Measurements from ENCODE around the gene KAT6B.
A peak's percentile ranks its signal among the peaks of the same experiment; 100 is the strongest.

The KAT6B gene

GRCh38 chr10:74828946-74829345 lies 2.5 kb downstream of the KAT6B start:
- H3K4me3 ChIP-seq: no peak overlapping the region
- 0 out of 2 replicates have a peak, but pooled peaks cover 3% of the 10 kb centered on the region for H3K36me3 ChIP-seq (replicated peaks)
- no peak for DNase-seq (ENCODE audit: low spot score in 2 of 2)
- H3K27me3 ChIP-seq (ENCODE audit: low read depth): no peaks in the 10 kb centered on the region
- peaks cover 18% of the 10 kb centered on the region for H3K4me1 ChIP-seq
- in situ Hi-C loops (cut with MboI; ENCODE audit: low sequenced_read_pairs): no loop called here
- H3K9me3 ChIP-seq: no peaks in the 10 kb centered on the region

DNA sequence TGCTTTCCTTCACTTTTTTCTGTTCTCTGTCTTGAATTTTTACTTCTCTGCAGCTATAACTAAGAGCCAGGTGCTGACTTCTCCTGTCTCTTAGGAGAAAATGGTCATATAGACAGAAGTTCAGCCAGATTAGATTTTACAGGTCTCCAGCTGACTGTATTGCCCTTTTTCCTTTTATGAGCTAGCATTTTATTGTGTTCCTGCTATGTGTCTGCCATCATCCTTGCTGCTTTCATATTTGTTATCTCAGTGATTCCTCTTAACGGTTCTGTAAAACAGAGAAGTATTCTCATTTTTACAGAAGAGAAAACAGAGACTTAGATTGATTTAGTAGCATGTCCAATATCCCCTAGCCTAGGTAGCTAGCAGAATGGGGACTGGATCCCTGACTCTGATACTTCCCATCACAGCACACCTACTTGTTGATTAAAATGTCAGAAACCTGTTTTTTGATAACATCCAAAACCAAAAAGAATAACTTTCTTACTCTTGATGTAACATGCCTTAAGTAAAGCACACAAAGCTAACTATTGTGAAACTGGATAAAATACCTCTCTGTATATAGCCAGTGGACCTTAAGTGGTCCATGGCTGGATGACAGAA lies 5.2 kb downstream of the KAT6B start:
- Histone ChIP-seq H3K27me3 (ENCODE audit: low read depth) (no peaks in the 10 kb centered on the region), H3K9me3 (no peaks in the 10 kb centered on the region; the same call in 1 of the 2 replicates), H3K4me3 (no peak overlapping the region), H3K4me1 (peaks cover 9% of the 10 kb centered on the region), H3K36me3 (replicated peaks) (0 out of 2 replicates have a peak, but pooled peaks cover 3% of the 10 kb centered on the region)
- in situ Hi-C loops (cut with MboI; ENCODE audit: low sequenced_read_pairs): no loop called here
- DNase-seq (ENCODE audit: low spot score in 2 of 2): no peak

- Histone ChIP-seq H3K4me3 (no peak overlapping the region), H3K36me3 (replicated peaks) (no peaks in the 10 kb centered on the region), H3K4me1 (peaks cover 9% of the 10 kb centered on the region), H3K9me3 (no peaks in the 10 kb centered on the region; the same call in 1 of the 2 replicates), H3K27me3 (ENCODE audit: low read depth) (no peaks in the 10 kb centered on the region)
- in situ Hi-C loops (cut with MboI; ENCODE audit: low sequenced_read_pairs): no loop called here
- no peak for DNase-seq (ENCODE audit: low spot score in 2 of 2)
Measured at GRCh38 chr10:74835963-74836362, 9.6 kb downstream of the KAT6B start.

DNA sequence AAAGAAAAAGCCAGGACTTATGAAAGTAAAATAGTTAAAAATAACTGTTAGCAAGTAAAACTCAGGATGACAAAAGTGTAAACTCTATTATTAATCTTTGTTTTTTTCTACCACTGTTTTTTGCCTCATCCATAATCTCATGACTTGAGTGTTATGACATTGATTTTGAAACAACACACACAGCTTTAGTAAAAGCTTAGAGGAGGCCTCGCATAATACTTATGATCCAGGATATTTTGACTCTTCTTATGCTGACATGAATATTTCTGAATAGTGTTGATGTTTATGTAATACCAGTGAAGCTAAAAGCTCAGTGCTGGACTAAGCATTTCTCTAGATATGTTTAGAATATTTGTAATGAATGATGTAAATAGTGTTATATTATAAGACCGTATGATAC lies 10.5 kb downstream of the KAT6B start:
- DNase-seq (ENCODE audit: low spot score in 2 of 2): no peak
- in situ Hi-C loops (cut with MboI; ENCODE audit: low sequenced_read_pairs): no loop called here

DNA sequence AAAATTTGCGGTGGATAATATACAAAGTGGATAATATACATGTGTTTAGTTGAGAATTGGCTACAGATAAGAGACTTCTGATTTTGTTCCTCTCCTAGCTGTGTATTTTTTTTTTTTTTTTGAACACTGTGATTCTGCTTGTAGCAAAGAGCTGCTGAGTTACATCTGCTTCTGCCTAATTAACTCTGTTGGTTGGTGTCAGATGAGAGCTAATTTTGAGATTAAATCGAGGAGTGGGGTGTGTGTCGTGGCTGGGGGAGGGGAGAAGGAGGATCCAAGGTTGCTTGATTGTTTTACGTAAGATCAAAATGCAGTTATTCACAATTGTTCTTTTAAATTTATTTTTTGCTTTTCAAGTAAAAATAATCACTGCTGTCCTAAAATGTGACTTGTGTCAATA lies 11.3 kb downstream of the KAT6B start:
- no peaks in the 10 kb centered on the region; the same call in 1 of the 2 replicates for H3K9me3 ChIP-seq
- peaks cover 7% of the 10 kb centered on the region for H3K4me1 ChIP-seq
- DNase-seq (ENCODE audit: low spot score in 2 of 2): no peak
- H3K27me3 ChIP-seq (ENCODE audit: low read depth): no peaks in the 10 kb centered on the region
- in situ Hi-C loops (cut with MboI; ENCODE audit: low sequenced_read_pairs): no loop called here
- no peaks in the 10 kb centered on the region for H3K36me3 ChIP-seq (replicated peaks)
- H3K4me3 ChIP-seq: no peak overlapping the region

More for the DNA sequence above, 10.5 kb downstream of the KAT6B start:
- H3K27me3 ChIP-seq (ENCODE audit: low read depth): no peaks in the 10 kb centered on the region
- H3K4me3 ChIP-seq: no peak overlapping the region
- no peaks in the 10 kb centered on the region for H3K36me3 ChIP-seq (replicated peaks)
- H3K4me1 ChIP-seq: peaks cover 7% of the 10 kb centered on the region
- no peaks in the 10 kb centered on the region; the same call in 1 of the 2 replicates for H3K9me3 ChIP-seq

GRCh38 chr10:74839708-74840107 lies 13.3 kb downstream of the KAT6B start:
- no peaks in the 10 kb centered on the region; the same call in 1 of the 2 replicates for H3K9me3 ChIP-seq
- in situ Hi-C loops (cut with MboI; ENCODE audit: low sequenced_read_pairs): no loop called here
- no peaks in the 10 kb centered on the region for H3K27me3 ChIP-seq (ENCODE audit: low read depth)
- H3K36me3 ChIP-seq (replicated peaks): no peaks in the 10 kb centered on the region
- no peak for DNase-seq (ENCODE audit: low spot score in 2 of 2)
- H3K4me3 ChIP-seq: no peak overlapping the region
- H3K4me1 ChIP-seq: no peaks in the 10 kb centered on the region

GRCh38 chr10:74841265-74841973 lies 15.0 kb downstream of the KAT6B start:
- no peaks in the 10 kb centered on the region for H3K36me3 ChIP-seq (replicated peaks)
- no peaks in the 10 kb centered on the region for H3K4me1 ChIP-seq
- in situ Hi-C loops (cut with MboI; ENCODE audit: low sequenced_read_pairs): no loop called here
- no peak for DNase-seq (ENCODE audit: low spot score in 2 of 2)
- no peaks in the 10 kb centered on the region for H3K9me3 ChIP-seq
- H3K4me3 ChIP-seq: no peak overlapping the region
- H3K27me3 ChIP-seq (ENCODE audit: low read depth): no peaks in the 10 kb centered on the region

DNA sequence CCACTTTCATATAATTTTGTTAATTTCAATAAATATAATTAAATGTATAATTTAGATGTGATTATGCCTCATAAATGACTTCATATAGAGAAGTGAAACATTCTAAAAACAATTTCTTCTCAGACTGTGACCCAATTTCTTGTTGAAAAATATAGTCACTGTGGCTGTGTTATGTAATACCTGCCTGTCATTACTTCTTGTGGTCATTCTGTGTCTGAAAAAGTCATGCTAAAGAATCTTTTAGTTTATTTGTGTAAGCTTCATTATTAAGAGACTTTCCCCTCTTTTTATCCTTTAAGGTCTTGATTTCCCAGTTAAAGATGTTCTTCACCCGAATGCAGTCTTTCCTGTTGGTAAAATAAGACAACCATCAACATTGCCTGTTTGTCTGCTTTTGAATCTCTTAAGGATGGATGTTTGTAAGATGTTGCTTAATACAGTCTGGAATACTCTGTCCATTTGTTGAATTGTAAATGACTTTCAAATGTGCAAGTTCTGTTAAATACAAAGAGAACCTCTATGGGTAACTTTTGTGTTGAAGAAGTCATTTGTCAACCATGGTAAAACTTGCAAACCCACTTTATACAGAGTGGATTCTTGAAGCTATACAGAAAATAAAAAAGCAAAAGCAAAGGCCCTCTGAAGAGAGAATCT lies 16.0 kb downstream of the KAT6B start:
- Histone ChIP-seq H3K27me3 (ENCODE audit: low read depth) (no peaks in the 10 kb centered on the region), H3K36me3 (replicated peaks) (no peaks in the 10 kb centered on the region), H3K4me1 (no peaks in the 10 kb centered on the region), H3K9me3 (no peaks in the 10 kb centered on the region), H3K4me3 (no peak overlapping the region)
- no peak for DNase-seq (ENCODE audit: low spot score in 2 of 2)
- in situ Hi-C loops (cut with MboI; ENCODE audit: low sequenced_read_pairs): no loop called here

GRCh38 chr10:74846958-74847357 lies 20.6 kb downstream of the KAT6B start:
- Histone ChIP-seq H3K27me3 (ENCODE audit: low read depth) (no peaks in the 10 kb centered on the region), H3K4me1 (peaks cover 9% of the 10 kb centered on the region), H3K9me3 (no peaks in the 10 kb centered on the region), H3K36me3 (replicated peaks) (no peaks in the 10 kb centered on the region), H3K4me3 (no peak overlapping the region)
- in situ Hi-C loops (cut with MboI; ENCODE audit: low sequenced_read_pairs): no loop called here
- DNase-seq (ENCODE audit: low spot score in 2 of 2): no peak

- Histone ChIP-seq H3K27me3 (ENCODE audit: low read depth) (no peaks in the 10 kb centered on the region), H3K36me3 (replicated peaks) (no peaks in the 10 kb centered on the region), H3K4me1 (peaks cover 18% of the 10 kb centered on the region), H3K4me3 (no peak overlapping the region), H3K9me3 (no peaks in the 10 kb centered on the region)
- DNase-seq (ENCODE audit: low spot score in 2 of 2): peak in 1 of 2 experiments; percentile 39
- in situ Hi-C loops (cut with MboI; ENCODE audit: low sequenced_read_pairs): no loop called here
Measured at GRCh38 chr10:74851831-74852230, 25.4 kb downstream of the KAT6B start.

- peak in 1 of 2 experiments; percentile 41 for DNase-seq (ENCODE audit: low spot score in 2 of 2)
- Histone ChIP-seq H3K4me3 (no peak overlapping the region), H3K36me3 (replicated peaks) (no peaks in the 10 kb centered on the region), H3K9me3 (no peaks in the 10 kb centered on the region), H3K4me1 (peaks cover 18% of the 10 kb centered on the region), H3K27me3 (ENCODE audit: low read depth) (no peaks in the 10 kb centered on the region)
- in situ Hi-C loops (cut with MboI; ENCODE audit: low sequenced_read_pairs): no loop called here
Measured at GRCh38 chr10:74852381-74852780, 26.0 kb downstream of the KAT6B start.

DNA sequence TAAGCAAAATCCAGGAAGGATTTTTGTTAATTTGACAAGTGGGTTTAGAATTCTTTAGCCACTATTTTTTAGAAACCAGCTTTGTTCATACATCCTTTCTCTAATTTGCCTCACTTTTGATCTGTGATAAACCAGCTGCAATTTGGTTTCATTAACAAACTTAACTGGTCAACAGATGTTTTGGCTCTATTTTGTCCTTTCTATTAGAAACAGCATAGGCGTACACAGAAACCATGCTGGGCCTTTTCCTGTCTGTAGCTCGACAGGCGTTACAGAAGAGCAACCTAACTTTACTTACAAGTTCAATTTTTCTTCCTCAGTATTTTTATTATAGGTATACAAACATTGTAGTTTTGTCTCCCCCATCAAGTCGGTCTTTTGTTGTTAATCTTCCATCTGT lies 28.2 kb downstream of the KAT6B start:
- peaks cover 18% of the 10 kb centered on the region for H3K4me1 ChIP-seq
- H3K9me3 ChIP-seq: no peaks in the 10 kb centered on the region
- no peak for DNase-seq (ENCODE audit: low spot score in 2 of 2)
- no peak overlapping the region for H3K4me3 ChIP-seq
- in situ Hi-C loops (cut with MboI; ENCODE audit: low sequenced_read_pairs): no loop called here
- no peaks in the 10 kb centered on the region for H3K27me3 ChIP-seq (ENCODE audit: low read depth)
- no peaks in the 10 kb centered on the region for H3K36me3 ChIP-seq (replicated peaks)

DNA sequence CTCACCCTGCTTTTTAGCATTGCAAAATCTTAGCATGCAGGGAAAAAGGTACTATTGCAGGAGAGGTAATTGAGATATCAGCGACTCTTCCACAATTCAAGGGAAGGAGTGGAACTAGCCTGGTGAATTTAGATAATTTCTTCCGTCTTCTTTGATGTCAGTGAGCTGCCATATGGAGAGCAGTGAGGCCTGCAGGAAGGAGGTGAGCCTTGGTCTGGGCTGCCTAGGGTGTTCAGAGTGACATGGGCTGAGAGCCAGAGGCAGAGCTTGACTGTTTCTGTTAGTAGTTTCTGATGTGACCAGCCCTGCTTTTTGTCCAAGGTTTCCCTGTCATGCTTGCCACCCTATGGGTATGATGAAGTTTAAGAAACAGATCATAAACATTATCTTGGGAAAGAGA lies 28.6 kb downstream of the KAT6B start:
- Histone ChIP-seq H3K4me3 (no peak overlapping the region), H3K27me3 (ENCODE audit: low read depth) (no peaks in the 10 kb centered on the region), H3K9me3 (no peaks in the 10 kb centered on the region), H3K4me1 (peaks cover 18% of the 10 kb centered on the region), H3K36me3 (replicated peaks) (no peaks in the 10 kb centered on the region)
- in situ Hi-C loops (cut with MboI; ENCODE audit: low sequenced_read_pairs): no loop called here
- no peak for DNase-seq (ENCODE audit: low spot score in 2 of 2)

GRCh38 chr10:74855439-74855838 lies 29.0 kb downstream of the KAT6B start:
- H3K27me3 ChIP-seq (ENCODE audit: low read depth): no peaks in the 10 kb centered on the region
- DNase-seq (ENCODE audit: low spot score in 2 of 2): no peak
- in situ Hi-C loops (cut with MboI; ENCODE audit: low sequenced_read_pairs): no loop called here
- H3K9me3 ChIP-seq: no peaks in the 10 kb centered on the region
- no peak overlapping the region for H3K4me3 ChIP-seq
- H3K4me1 ChIP-seq: peaks cover 15% of the 10 kb centered on the region
- H3K36me3 ChIP-seq (replicated peaks): no peaks in the 10 kb centered on the region
